ENCODE measurements around the gene MANF. TPM values are rescaled to one million over a fixed set of nuclear protein-coding genes. Genes with fewer than 3 reads are reported as not detected.

Gene MANF
- total RNA-seq, 2 experiments from 2014 or later, result 124 to 129 TPM

- ATAC-seq, result no peak
- no peak for DNase-seq
- ChIA-PET POLR2A (no interaction called here), CTCF (interaction anchor here (0.6 to 1.0 kb wide), 2 partner anchors 14 to 759 kb away, joined by 3 read pairs; no protein-coding TSS in a partner anchor)
- H3K4me3 Mint-ChIP-seq, result no peak overlapping the region
- H3K36me3 Mint-ChIP-seq (ENCODE audit: low read depth), result no peaks in the 10 kb centered on the region
- H3K27ac Mint-ChIP-seq, result no peak overlapping the region
- peaks cover 9% of the 10 kb centered on the region for H3K4me1 Mint-ChIP-seq
- intact Hi-C loops (cut with DNase I, micrococcal nuclease), result no loop called here
- no peaks in the 10 kb centered on the region for H3K27me3 Mint-ChIP-seq
- no peaks in the 10 kb centered on the region for H3K9me3 Mint-ChIP-seq (ENCODE audit: low read depth)
Measured at GRCh38 chr3:51375136-51375535, 10.0 kb upstream of the MANF start.

- Mint-ChIP-seq H3K9me3 (ENCODE audit: low read depth) (no peaks in the 10 kb centered on the region), H3K4me1 (peaks cover 9% of the 10 kb centered on the region), H3K36me3 (ENCODE audit: low read depth) (no peaks in the 10 kb centered on the region), H3K27me3 (no peaks in the 10 kb centered on the region), H3K27ac (no peak overlapping the region), H3K4me3 (no peak overlapping the region)
- ChIA-PET CTCF (no interaction called here), POLR2A (no interaction called here)
- no peak for ATAC-seq
- intact Hi-C loops (cut with DNase I, micrococcal nuclease), result no loop called here
- DNase-seq, result no peak
Measured at GRCh38 chr3:51375571-51375970, 9.5 kb upstream of the MANF start.

- ChIA-PET POLR2A (no interaction called here), CTCF (interaction anchor here (0.7 to 1.9 kb wide), 5 partner anchors 9 to 750 kb away, joined by 3 to 6 read pairs (median 4); no protein-coding TSS in a partner anchor)
- Mint-ChIP-seq H3K27me3 (no peaks in the 10 kb centered on the region), H3K4me1 (peaks cover 10% of the 10 kb centered on the region), H3K27ac (no peak overlapping the region), H3K4me3 (no peak overlapping the region), H3K36me3 (ENCODE audit: low read depth) (no peaks in the 10 kb centered on the region), H3K9me3 (ENCODE audit: low read depth) (no peaks in the 10 kb centered on the region)
- ATAC-seq, result no peak
- DNase-seq, result no peak
- intact Hi-C loops (cut with DNase I, micrococcal nuclease), result no loop called here
Measured at GRCh38 chr3:51378065-51378464, 7.0 kb upstream of the MANF start.

- CTCF ChIA-PET, result interaction anchor here (0.5 to 1.9 kb wide), 5 partner anchors 9 to 815 kb away, joined by 3 to 6 read pairs (median 4); no protein-coding TSS in a partner anchor
- ATAC-seq (no peak), DNase-seq (no peak)
- H3K27me3 Mint-ChIP-seq, result no peaks in the 10 kb centered on the region
- intact Hi-C loops (cut with DNase I, micrococcal nuclease), result no loop called here
- peaks cover 3% of the 10 kb centered on the region for H3K36me3 Mint-ChIP-seq (ENCODE audit: low read depth)
- H3K4me1 Mint-ChIP-seq, result peaks cover 16% of the 10 kb centered on the region
- H3K4me3 Mint-ChIP-seq, result no peak overlapping the region
- no peak overlapping the region for H3K27ac Mint-ChIP-seq
- no peaks in the 10 kb centered on the region for H3K9me3 Mint-ChIP-seq (ENCODE audit: low read depth)
- POLR2A ChIA-PET, result no interaction called here
Measured at GRCh38 chr3:51378726-51379125, 6.4 kb upstream of the MANF start.

- Mint-ChIP-seq H3K36me3 (ENCODE audit: low read depth) (peaks cover 3% of the 10 kb centered on the region), H3K4me3 (no peak overlapping the region), H3K4me1 (peaks cover 19% of the 10 kb centered on the region), H3K27me3 (no peaks in the 10 kb centered on the region), H3K27ac (no peak overlapping the region), H3K9me3 (ENCODE audit: low read depth) (no peaks in the 10 kb centered on the region)
- DNase-seq (no peak), ATAC-seq (no peak)
- ChIA-PET POLR2A (no interaction called here), CTCF (interaction anchor here (1.3 kb wide), 1 partner anchor 10 kb away, joined by 6 read pairs; no protein-coding TSS in a partner anchor)
- intact Hi-C loops (cut with DNase I, micrococcal nuclease), result no loop called here
Measured at GRCh38 chr3:51379301-51379700, 5.8 kb upstream of the MANF start.

- no peaks in the 10 kb centered on the region for H3K9me3 Mint-ChIP-seq (ENCODE audit: low read depth)
- H3K27ac Mint-ChIP-seq, result no peak overlapping the region
- H3K27me3 Mint-ChIP-seq, result no peaks in the 10 kb centered on the region
- H3K4me3 Mint-ChIP-seq, result no peak overlapping the region
- POLR2A ChIA-PET, result no interaction called here
- DNase-seq (no peak), ATAC-seq (no peak)
- H3K36me3 Mint-ChIP-seq (ENCODE audit: low read depth), result peaks cover 7% of the 10 kb centered on the region
- H3K4me1 Mint-ChIP-seq, result peaks cover 19% of the 10 kb centered on the region
- CTCF ChIA-PET, result interaction anchor here (0.7 to 1.3 kb wide), 2 partner anchors 9 to 764 kb away, joined by 3 to 6 read pairs; no protein-coding TSS in a partner anchor
- intact Hi-C loops (cut with DNase I, micrococcal nuclease), result loop anchor here (10.0 kb wide), 4 partner anchors 425 to 1155 kb away; partner anchors contain the start of genes DOCK3 (in 1 of the 2), NT5DC2 (in 1 of the 2), POC1A (in 1 of the 2) and UQCC5 (in 1 of the 2)
Measured at GRCh38 chr3:51379746-51380455, 5.2 kb upstream of the MANF start.

- Mint-ChIP-seq H3K36me3 (ENCODE audit: low read depth) (peaks cover 11% of the 10 kb centered on the region), H3K27me3 (no peaks in the 10 kb centered on the region), H3K9me3 (ENCODE audit: low read depth) (no peaks in the 10 kb centered on the region), H3K27ac (no peak overlapping the region), H3K4me3 (no peak overlapping the region), H3K4me1 (peaks cover 21% of the 10 kb centered on the region)
- intact Hi-C loops (cut with DNase I, micrococcal nuclease), result loop anchor here (10.0 kb wide), 4 partner anchors 424 to 1154 kb away; partner anchors contain the start of genes DOCK3 (in 1 of the 2), NT5DC2 (in 1 of the 2), POC1A (in 1 of the 2) and UQCC5 (in 1 of the 2)
- ChIA-PET POLR2A (no interaction called here), CTCF (interaction anchor here (0.7 kb wide), 1 partner anchor 765 kb away, joined by 3 read pairs; no protein-coding TSS in a partner anchor)
- ATAC-seq, result no peak
- DNase-seq, result no peak
Measured at GRCh38 chr3:51380601-51381332, 4.3 kb upstream of the MANF start.

- Mint-ChIP-seq H3K36me3 (ENCODE audit: low read depth) (peaks cover 16% of the 10 kb centered on the region), H3K9me3 (ENCODE audit: low read depth) (no peaks in the 10 kb centered on the region), H3K4me1 (peaks cover 26% of the 10 kb centered on the region), H3K27ac (no peak overlapping the region), H3K27me3 (no peaks in the 10 kb centered on the region), H3K4me3 (no peak overlapping the region)
- DNase-seq (no peak), ATAC-seq (no peak)
- CTCF ChIA-PET, result no interaction called here
- intact Hi-C loops (cut with DNase I, micrococcal nuclease), result loop anchor here (10.0 kb wide), 4 partner anchors 423 to 1153 kb away; partner anchors contain the start of genes DOCK3 (in 1 of the 2), NT5DC2 (in 1 of the 2), POC1A (in 1 of the 2) and UQCC5 (in 1 of the 2)
- POLR2A ChIA-PET, result no interaction called here
Measured at GRCh38 chr3:51381333-51381705, 3.8 kb upstream of the MANF start.

- POLR2A ChIA-PET, result no interaction called here
- no peak for DNase-seq
- no peak for ATAC-seq
- Mint-ChIP-seq H3K27me3 (no peaks in the 10 kb centered on the region), H3K27ac (no peak overlapping the region), H3K36me3 (ENCODE audit: low read depth) (peaks cover 24% of the 10 kb centered on the region), H3K4me1 (peaks cover 34% of the 10 kb centered on the region), H3K9me3 (ENCODE audit: low read depth) (no peaks in the 10 kb centered on the region), H3K4me3 (no peak overlapping the region)
- CTCF ChIA-PET, result no interaction called here
- intact Hi-C loops (cut with DNase I, micrococcal nuclease), result loop anchor here (10.0 kb wide), 4 partner anchors 423 to 1153 kb away; partner anchors contain the start of genes DOCK3 (in 1 of the 2), NT5DC2 (in 1 of the 2), POC1A (in 1 of the 2) and UQCC5 (in 1 of the 2)
Measured at GRCh38 chr3:51382076-51382745, 2.9 kb upstream of the MANF start.

GRCh38 chr3:51382947-51383578, 2.0 kb upstream of the MANF start:
- Mint-ChIP-seq H3K9me3 (ENCODE audit: low read depth) (no peaks in the 10 kb centered on the region), H3K36me3 (ENCODE audit: low read depth) (peaks cover 31% of the 10 kb centered on the region), H3K4me3 (peak overlapping the region; percentile 93), H3K27ac (peak overlapping the region; percentile 71), H3K27me3 (no peaks in the 10 kb centered on the region), H3K4me1 (peaks cover 42% of the 10 kb centered on the region)
- no peak for DNase-seq
- no peak for ATAC-seq
- CTCF ChIA-PET, result interaction anchor here (0.6 to 0.7 kb wide), 3 partner anchors 287 to 751 kb away, joined by 3 to 4 read pairs (median 3); no protein-coding TSS in a partner anchor
- POLR2A ChIA-PET, result no interaction called here
- intact Hi-C loops (cut with DNase I, micrococcal nuclease), result loop anchor here (10.0 kb wide), 4 partner anchors 422 to 1152 kb away; partner anchors contain the start of genes DOCK3 (in 1 of the 2), NT5DC2 (in 1 of the 2), POC1A (in 1 of the 2) and UQCC5 (in 1 of the 2)

All from activated CD4-positive, alpha-beta T cell treated with anti-CD3 and anti-CD28 coated beads for 36 hours (primary cell).